Liver (tissue), 9 donors: ENCODE results near the gene CELSR1. TPM values are rescaled to one million over a fixed set of nuclear protein-coding genes. Genes with fewer than 3 reads are reported as not detected.

ENCODE experiments used
- DNase-seq: peaks from one replicate; pipeline ENCODE4 v3.0.0-alpha.2; 2017; ENCODE audit warnings: low spot score
- H3K27ac ChIP-seq, 2 donors: one replicate each; pipeline ENCODE4 v1.7.0; 2013; ENCODE audit warnings: inconsistent platforms in 2 of 2, low read length in 2 of 2, control low read depth in 1 of 2, low read depth in 1 of 2, mild to moderate bottlenecking in 1 of 2
- H3K27me3 ChIP-seq, 4 donors: one replicate each; pipeline versions ENCODE4 v1.6.1 to v1.7.0; 2013; ENCODE audit warnings: low read length in 3 of 4, inconsistent platforms in 1 of 4, mild to moderate bottlenecking in 1 of 4, moderate library complexity in 1 of 4; ENCODE audit not compliant: control insufficient read depth in 4 of 4, insufficient read depth in 4 of 4
- H3K36me3 ChIP-seq, 4 donors: one replicate each; pipeline versions ENCODE4 v1.6.1 to v1.7.0; 2013; ENCODE audit warnings: low read length in 3 of 4, mild to moderate bottlenecking in 3 of 4, low read depth in 1 of 4, moderate library complexity in 1 of 4; ENCODE audit not compliant: control insufficient read depth in 4 of 4, insufficient read depth in 3 of 4
- H3K4me1 ChIP-seq, 4 donors: one replicate each; pipeline versions ENCODE4 v1.6.1 to v1.7.0; 2013; ENCODE audit warnings: low read length in 3 of 4, mild to moderate bottlenecking in 3 of 4, moderate library complexity in 1 of 4; ENCODE audit not compliant: control insufficient read depth in 4 of 4, insufficient read depth in 4 of 4
- H3K4me3 ChIP-seq, 3 donors: one replicate each; pipeline versions ENCODE4 v1.6.1 to v1.7.0; 2013; ENCODE audit warnings: low read length in 3 of 3, control low read depth in 1 of 3, low read depth in 1 of 3, mild to moderate bottlenecking in 1 of 3
- H3K9ac ChIP-seq, 2 donors: one replicate each; pipeline ENCODE4 v1.7.0; 2013; ENCODE audit warnings: low read length in 2 of 2, mild to moderate bottlenecking in 2 of 2, moderate library complexity in 2 of 2, control low read depth in 1 of 2, low read depth in 1 of 2
- H3K9me3 ChIP-seq, 4 donors: one replicate each; pipeline versions ENCODE4 v1.6.1 to v1.7.0; 2013; ENCODE audit warnings: low read length in 3 of 4; ENCODE audit not compliant: control insufficient read depth in 4 of 4
- EGR1 ChIP-seq, 2 donors: IDR thresholded peaks; 2 replicates each; pipeline ENCODE4 v1.6.1; 2016 to 2018; ENCODE audit warnings: antibody characterized with exemption in 2 of 2, low read depth in 2 of 2
- FOXA1 ChIP-seq: IDR thresholded peaks from 2 replicates; pipeline ENCODE4 v1.6.1; 2016; ENCODE audit warnings: antibody characterized with exemption
- FOXA2 ChIP-seq: IDR thresholded peaks from 2 replicates; pipeline ENCODE4 v1.6.1; 2016; ENCODE audit warnings: antibody characterized with exemption
- GABPA ChIP-seq, 2 donors: IDR thresholded peaks in 1 of 2; conservative IDR thresholded peaks in 1 of 2; 2 replicates each; pipeline ENCODE4 v1.6.1; 2016; ENCODE audit warnings: antibody characterized with exemption in 2 of 2, mild to moderate bottlenecking in 1 of 2, moderate library complexity in 1 of 2
- HNF4A ChIP-seq, 2 donors: conservative IDR thresholded peaks; 2 replicates each; pipeline ENCODE4 v1.6.1; 2016; ENCODE audit warnings: antibody characterized with exemption in 2 of 2, mild to moderate bottlenecking in 2 of 2
- HNF4G ChIP-seq: IDR thresholded peaks from 2 replicates; pipeline ENCODE4 v1.6.1; 2016; ENCODE audit warnings: antibody characterized with exemption
- JUND ChIP-seq, 2 donors: IDR thresholded peaks; 2 replicates each; pipeline ENCODE4 v1.6.1; 2016; ENCODE audit warnings: antibody characterized with exemption in 2 of 2
- NR2F2 ChIP-seq: IDR thresholded peaks from 2 replicates; pipeline ENCODE4 v1.6.1; 2016; ENCODE audit warnings: antibody characterized with exemption
- RAD21 ChIP-seq, 2 donors: IDR thresholded peaks; 2 replicates each; pipeline ENCODE4 v1.6.1; 2016; ENCODE audit warnings: antibody characterized with exemption in 2 of 2, mild to moderate bottlenecking in 2 of 2
- RXRA ChIP-seq, 2 donors: IDR thresholded peaks; 2 replicates each; pipeline ENCODE4 v1.6.1; 2017 to 2018; ENCODE audit warnings: antibody characterized with exemption in 2 of 2, mild to moderate bottlenecking in 1 of 2
- SP1 ChIP-seq: IDR thresholded peaks from 2 replicates; pipeline ENCODE4 v1.6.1; 2018; ENCODE audit warnings: antibody characterized with exemption, mild to moderate bottlenecking
- TAF1 ChIP-seq: conservative IDR thresholded peaks from 2 replicates; pipeline ENCODE4 v1.6.1; 2016; ENCODE audit warnings: antibody characterized with exemption, mild to moderate bottlenecking
- YY1 ChIP-seq: IDR thresholded peaks from 2 replicates; pipeline ENCODE4 v1.6.1; 2016; ENCODE audit warnings: antibody characterized with exemption, mild to moderate bottlenecking
- WGBS: extraction: QIAGEN DNeasy Blood & Tissue Kit; methylation state at CpG from one replicate; pipeline ENCODE4 v1.1.7; 2013; 5-methylcytosine and 5-hydroxymethylcytosine counted together
- polyA plus RNA-seq, 2 donors: library from polyadenylated mRNA; stranded (reverse) in 1 of 2; unstranded in 1 of 2; fragments of 200-250 nt in 1 of 2; fragments of >200 nt in 1 of 2; fragmentation: Nextera tagmentation in 1 of 2; extraction: Ambion mirVana in 1 of 2; gene quantifications; one replicate each; pipeline versions ENCODE4 v1.2.1 to v1.2.3, GENCODE V29; 2013 to 2015
- total RNA-seq, 2 donors: library from RNA; depleted of rRNA; stranded (reverse); fragments of >200 nt; gene quantifications; one replicate each; pipeline ENCODE4 v1.2.3, GENCODE V29; 2014
- TF ChIP-seq, protein P1 (sequence below): fragments of 150-350 bp; IDR thresholded peaks from 2 replicates; pipeline ENCODE4 v1.5.1; 2017; ENCODE audit warnings: improper control_type of control experiment, low read depth, low read length; ENCODE audit not compliant: missing input control
- TF ChIP-seq, protein P2 (sequence below): IDR thresholded peaks from 2 replicates; pipeline ENCODE4 v1.6.1; 2016; ENCODE audit warnings: antibody characterized with exemption
- TF ChIP-seq, protein P3 (sequence below): IDR thresholded peaks from 2 replicates; pipeline ENCODE4 v1.6.1; 2016; ENCODE audit warnings: antibody characterized with exemption, mild to moderate bottlenecking
- TF ChIP-seq, protein P4 (sequence below): IDR thresholded peaks from 2 replicates; pipeline ENCODE4 v1.6.1; 2016; ENCODE audit warnings: antibody characterized with exemption
- TF ChIP-seq, protein P5 (sequence below): IDR thresholded peaks from 2 replicates; pipeline ENCODE4 v1.6.1; 2016; ENCODE audit warnings: antibody characterized with exemption
- donor health status: healthy.
- donor health status: healthy.
- donor health status: healthy.
- donor health status: healthy.
- donor health status: healthy.

CELSR1 gene
- total and polyA plus RNA-seq, 4 donors, result 0.37 to 1.6 (median 1.3) TPM

DNA sequence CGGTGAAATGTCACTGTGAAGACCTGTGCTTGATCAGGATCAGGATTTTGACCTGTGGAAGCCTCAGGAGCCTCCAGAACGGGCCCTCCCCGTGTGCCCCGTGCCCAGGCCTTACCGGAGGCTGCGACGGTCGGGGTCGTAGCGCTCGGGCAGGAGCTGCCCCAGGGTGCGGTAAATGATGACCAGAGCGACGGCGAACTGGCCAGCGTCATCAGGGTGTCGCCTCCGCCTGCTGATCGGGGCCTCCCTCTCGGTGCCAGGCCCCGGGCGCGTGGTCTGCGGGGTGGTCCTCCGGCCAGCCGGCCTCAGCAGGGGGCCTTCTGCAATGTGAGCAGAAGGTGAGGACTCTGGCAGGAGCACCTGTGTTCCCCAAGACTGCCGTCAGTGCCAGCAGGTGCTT, 155.7 kb downstream of the CELSR1 start:
- no peak overlapping the region for H3K27ac ChIP-seq
- peaks cover 15 to 40% (median 33%) of the 10 kb centered on the region in 4 donors for H3K4me1 ChIP-seq
- no peaks in the 10 kb centered on the region for H3K9me3 ChIP-seq
- DNase-seq, result no peak
- no peak overlapping the region for H3K4me3 ChIP-seq
- WGBS, result 94% methylated on average over 27 of the region's 27 CpGs
- H3K9ac ChIP-seq, result no peak overlapping the region
- H3K27me3 ChIP-seq, result no peaks in the 10 kb centered on the region
- H3K36me3 ChIP-seq, result no peaks in the 10 kb centered on the region
- TF ChIP-seq NR2F2 (no peak), YY1 (no peak), RXRA (IDR thresholded peaks at IDR 0.05) (no peak), FOXA1 (no peak), HNF4G (no peak)
- TF ChIP-seq, protein P1, sequence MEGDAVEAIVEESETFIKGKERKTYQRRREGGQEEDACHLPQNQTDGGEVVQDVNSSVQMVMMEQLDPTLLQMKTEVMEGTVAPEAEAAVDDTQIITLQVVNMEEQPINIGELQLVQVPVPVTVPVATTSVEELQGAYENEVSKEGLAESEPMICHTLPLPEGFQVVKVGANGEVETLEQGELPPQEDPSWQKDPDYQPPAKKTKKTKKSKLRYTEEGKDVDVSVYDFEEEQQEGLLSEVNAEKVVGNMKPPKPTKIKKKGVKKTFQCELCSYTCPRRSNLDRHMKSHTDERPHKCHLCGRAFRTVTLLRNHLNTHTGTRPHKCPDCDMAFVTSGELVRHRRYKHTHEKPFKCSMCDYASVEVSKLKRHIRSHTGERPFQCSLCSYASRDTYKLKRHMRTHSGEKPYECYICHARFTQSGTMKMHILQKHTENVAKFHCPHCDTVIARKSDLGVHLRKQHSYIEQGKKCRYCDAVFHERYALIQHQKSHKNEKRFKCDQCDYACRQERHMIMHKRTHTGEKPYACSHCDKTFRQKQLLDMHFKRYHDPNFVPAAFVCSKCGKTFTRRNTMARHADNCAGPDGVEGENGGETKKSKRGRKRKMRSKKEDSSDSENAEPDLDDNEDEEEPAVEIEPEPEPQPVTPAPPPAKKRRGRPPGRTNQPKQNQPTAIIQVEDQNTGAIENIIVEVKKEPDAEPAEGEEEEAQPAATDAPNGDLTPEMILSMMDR, result no peak
- TF ChIP-seq, protein P2, sequence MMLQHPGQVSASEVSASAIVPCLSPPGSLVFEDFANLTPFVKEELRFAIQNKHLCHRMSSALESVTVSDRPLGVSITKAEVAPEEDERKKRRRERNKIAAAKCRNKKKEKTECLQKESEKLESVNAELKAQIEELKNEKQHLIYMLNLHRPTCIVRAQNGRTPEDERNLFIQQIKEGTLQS, result no peak
- TF ChIP-seq, protein P3, sequence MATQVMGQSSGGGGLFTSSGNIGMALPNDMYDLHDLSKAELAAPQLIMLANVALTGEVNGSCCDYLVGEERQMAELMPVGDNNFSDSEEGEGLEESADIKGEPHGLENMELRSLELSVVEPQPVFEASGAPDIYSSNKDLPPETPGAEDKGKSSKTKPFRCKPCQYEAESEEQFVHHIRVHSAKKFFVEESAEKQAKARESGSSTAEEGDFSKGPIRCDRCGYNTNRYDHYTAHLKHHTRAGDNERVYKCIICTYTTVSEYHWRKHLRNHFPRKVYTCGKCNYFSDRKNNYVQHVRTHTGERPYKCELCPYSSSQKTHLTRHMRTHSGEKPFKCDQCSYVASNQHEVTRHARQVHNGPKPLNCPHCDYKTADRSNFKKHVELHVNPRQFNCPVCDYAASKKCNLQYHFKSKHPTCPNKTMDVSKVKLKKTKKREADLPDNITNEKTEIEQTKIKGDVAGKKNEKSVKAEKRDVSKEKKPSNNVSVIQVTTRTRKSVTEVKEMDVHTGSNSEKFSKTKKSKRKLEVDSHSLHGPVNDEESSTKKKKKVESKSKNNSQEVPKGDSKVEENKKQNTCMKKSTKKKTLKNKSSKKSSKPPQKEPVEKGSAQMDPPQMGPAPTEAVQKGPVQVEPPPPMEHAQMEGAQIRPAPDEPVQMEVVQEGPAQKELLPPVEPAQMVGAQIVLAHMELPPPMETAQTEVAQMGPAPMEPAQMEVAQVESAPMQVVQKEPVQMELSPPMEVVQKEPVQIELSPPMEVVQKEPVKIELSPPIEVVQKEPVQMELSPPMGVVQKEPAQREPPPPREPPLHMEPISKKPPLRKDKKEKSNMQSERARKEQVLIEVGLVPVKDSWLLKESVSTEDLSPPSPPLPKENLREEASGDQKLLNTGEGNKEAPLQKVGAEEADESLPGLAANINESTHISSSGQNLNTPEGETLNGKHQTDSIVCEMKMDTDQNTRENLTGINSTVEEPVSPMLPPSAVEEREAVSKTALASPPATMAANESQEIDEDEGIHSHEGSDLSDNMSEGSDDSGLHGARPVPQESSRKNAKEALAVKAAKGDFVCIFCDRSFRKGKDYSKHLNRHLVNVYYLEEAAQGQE, result no peak

DNA sequence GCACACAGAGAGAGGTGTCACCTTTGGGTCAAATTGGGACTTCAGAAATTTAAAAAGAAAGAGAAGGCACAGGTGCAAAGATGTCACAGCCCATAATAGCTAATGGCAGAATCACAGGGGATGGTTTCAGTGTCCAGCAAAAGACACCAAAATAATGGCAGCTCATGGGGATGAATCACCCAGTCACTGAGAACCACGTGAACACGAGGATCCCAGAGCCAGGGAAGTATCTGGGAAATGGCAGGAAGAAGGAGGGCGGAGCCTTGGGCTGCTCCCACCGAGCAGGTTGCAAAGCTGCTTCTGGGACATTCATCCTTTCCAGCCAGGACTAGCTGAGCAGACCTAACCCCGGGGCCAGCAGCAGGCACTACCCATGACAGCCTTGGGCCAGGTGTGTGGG, 156.3 kb downstream of the CELSR1 start:
- H3K36me3 ChIP-seq, result no peaks in the 10 kb centered on the region
- no peak overlapping the region for H3K4me3 ChIP-seq
- TF ChIP-seq FOXA1 (no peak), HNF4G (no peak), GABPA (IDR thresholded peaks at IDR 0.05 in 1 of 2, conservative IDR thresholded peaks at IDR 0.05 in 1 of 2) (no peak), YY1 (no peak), FOXA2 (no peak), EGR1 (IDR thresholded peaks at IDR 0.05; ENCODE audit: low read depth in 2 of 2) (no peak), NR2F2 (no peak), SP1 (no peak), HNF4A (conservative IDR thresholded peaks at IDR 0.05) (no peak), TAF1 (no peak), JUND (IDR thresholded peaks at IDR 0.05) (no peak), RXRA (IDR thresholded peaks at IDR 0.05) (no peak), RAD21 (IDR thresholded peaks at IDR 0.05) (no peak)
- TF ChIP-seq, protein P1, result no peak
- TF ChIP-seq, protein P2, result no peak
- TF ChIP-seq, protein P4, sequence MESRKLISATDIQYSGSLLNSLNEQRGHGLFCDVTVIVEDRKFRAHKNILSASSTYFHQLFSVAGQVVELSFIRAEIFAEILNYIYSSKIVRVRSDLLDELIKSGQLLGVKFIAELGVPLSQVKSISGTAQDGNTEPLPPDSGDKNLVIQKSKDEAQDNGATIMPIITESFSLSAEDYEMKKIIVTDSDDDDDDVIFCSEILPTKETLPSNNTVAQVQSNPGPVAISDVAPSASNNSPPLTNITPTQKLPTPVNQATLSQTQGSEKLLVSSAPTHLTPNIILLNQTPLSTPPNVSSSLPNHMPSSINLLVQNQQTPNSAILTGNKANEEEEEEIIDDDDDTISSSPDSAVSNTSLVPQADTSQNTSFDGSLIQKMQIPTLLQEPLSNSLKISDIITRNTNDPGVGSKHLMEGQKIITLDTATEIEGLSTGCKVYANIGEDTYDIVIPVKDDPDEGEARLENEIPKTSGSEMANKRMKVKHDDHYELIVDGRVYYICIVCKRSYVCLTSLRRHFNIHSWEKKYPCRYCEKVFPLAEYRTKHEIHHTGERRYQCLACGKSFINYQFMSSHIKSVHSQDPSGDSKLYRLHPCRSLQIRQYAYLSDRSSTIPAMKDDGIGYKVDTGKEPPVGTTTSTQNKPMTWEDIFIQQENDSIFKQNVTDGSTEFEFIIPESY, result no peak
- TF ChIP-seq, protein P3, result no peak
- TF ChIP-seq, protein P5, sequence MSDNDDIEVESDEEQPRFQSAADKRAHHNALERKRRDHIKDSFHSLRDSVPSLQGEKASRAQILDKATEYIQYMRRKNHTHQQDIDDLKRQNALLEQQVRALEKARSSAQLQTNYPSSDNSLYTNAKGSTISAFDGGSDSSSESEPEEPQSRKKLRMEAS, result no peak
- DNase-seq, result no peak
- no peak overlapping the region for H3K9ac ChIP-seq
- no peaks in the 10 kb centered on the region for H3K27me3 ChIP-seq
- WGBS, result 71% methylated on average over 5 of the region's 5 CpGs
- no peaks in the 10 kb centered on the region for H3K9me3 ChIP-seq
- H3K4me1 ChIP-seq, result peaks cover 15 to 45% (median 37%) of the 10 kb centered on the region in 4 donors
- H3K27ac ChIP-seq, result no peak overlapping the region
